GOT3 (cell line): ENCODE measurements around the gene SLC31A1.
A peak's percentile ranks its signal among the peaks of the same experiment; 100 is the strongest.
"Not testable (repeated sequence)": the region's sequence is repeated elsewhere in the genome, so short reads cannot be mapped to it uniquely, and the experiment has no call there.

Experiments
- DNase-seq: peaks from one replicate; lab custom pipeline; 2025; ENCODE audit warnings: mixed read lengths; lab: John Stamatoyannopoulos, UW

SLC31A1 gene

GRCh38 chr9:113261917-113262671, 40.8 kb downstream of the SLC31A1 start:
- DNase-seq: no peak

GRCh38 chr9:113266174-113266573, 44.8 kb downstream of the SLC31A1 start:
- DNase-seq: no peak

GRCh38 chr9:113267911-113268566, 46.7 kb downstream of the SLC31A1 start:
- DNase-seq: no peak

- no peak for DNase-seq
These were observed 48.0 kb downstream of the SLC31A1 start for GRCh38 chr9:113269355-113269754.

GRCh38 chr9:113269871-113270270, 48.5 kb downstream of the SLC31A1 start:
- DNase-seq: no peak

- no peak for DNase-seq
These were observed 53.3 kb downstream of the SLC31A1 start for GRCh38 chr9:113274474-113275156.

- peak; percentile 55 for DNase-seq
These were observed 54.1 kb downstream of the SLC31A1 start, which contains the start of the genes CDC26 and PRPF4 for GRCh38 chr9:113275157-113276131. CDC26 (minus strand) TSS chr9:113275572; CDS start chr9:113272507, 3,065 bp downstream. PRPF4 (plus strand) TSS chr9:113275658; CDS start chr9:113275744, 86 bp downstream.

GRCh38 chr9:113278840-113279239, 57.5 kb downstream of the SLC31A1 start:
- no peak for DNase-seq

GRCh38 chr9:113281356-113281755, 60.0 kb downstream of the SLC31A1 start:
- DNase-seq: no peak

GRCh38 chr9:113289091-113289490, 67.7 kb downstream of the SLC31A1 start:
- DNase-seq: no peak

- no peak for DNase-seq
These were observed 68.8 kb downstream of the SLC31A1 start for GRCh38 chr9:113290052-113290607.

- no peak for DNase-seq
These were observed 72.0 kb downstream of the SLC31A1 start for GRCh38 chr9:113293285-113293878.

- not testable (repeated sequence) for DNase-seq
These were observed 74.9 kb downstream of the SLC31A1 start for GRCh38 chr9:113296247-113296646.

- DNase-seq: no peak
These were observed 75.6 kb downstream of the SLC31A1 start for GRCh38 chr9:113296796-113297558.

- no peak for DNase-seq
These were observed 77.0 kb downstream of the SLC31A1 start for GRCh38 chr9:113298311-113298710.

- no peak for DNase-seq
These were observed 77.8 kb downstream of the SLC31A1 start for GRCh38 chr9:113298924-113299770.

GRCh38 chr9:113299800-113300292, 78.5 kb downstream of the SLC31A1 start:
- DNase-seq: no peak

- no peak for DNase-seq
These were observed 80.2 kb downstream of the SLC31A1 start for GRCh38 chr9:113301548-113301947.
